SHP77 (cell line): Measurements from ENCODE around the gene TMEM8B.

ENCODE experiments used
- DNase-seq, 2 experiments: peaks; one replicate each; lab custom pipeline; 2025; lab: John Stamatoyannopoulos, UW

Gene TMEM8B

DNA sequence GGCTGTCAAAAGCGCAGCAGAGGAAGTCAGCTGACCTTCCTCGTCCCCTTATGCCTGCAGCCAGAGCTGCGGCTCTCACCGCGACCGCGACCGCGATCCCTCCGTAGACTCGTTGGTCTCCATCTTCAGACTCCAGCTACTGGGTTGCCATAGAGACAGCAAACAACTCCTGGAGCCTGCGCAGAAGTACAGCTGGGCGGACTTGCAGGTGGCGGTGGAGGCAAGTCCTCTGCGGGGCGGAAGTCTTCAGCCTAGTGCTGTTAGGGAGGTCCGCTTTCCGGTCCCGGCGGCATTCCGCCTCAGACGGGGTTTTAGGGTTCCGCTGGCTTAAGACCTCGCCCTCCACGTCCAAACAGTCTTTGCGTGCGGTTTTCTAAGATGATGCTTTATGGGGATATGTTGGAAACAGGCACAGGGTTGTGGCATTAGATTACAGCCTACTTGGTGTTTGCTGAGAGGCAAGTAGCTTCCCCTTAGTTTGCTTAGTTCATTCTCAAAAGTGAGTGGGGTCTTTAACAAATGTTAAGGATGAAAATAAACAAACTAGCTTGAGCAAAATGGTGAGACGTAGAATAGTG, 16.9 kb upstream of the TMEM8B start, which contains the start of gene SPAG8:
TSS of gene SPAG8 (minus strand) at position 238 of the 578 bp plus-strand sequence. CDS start at position 123, 115 bp downstream.
- peak; percentile 85 to 93 for DNase-seq

DNA sequence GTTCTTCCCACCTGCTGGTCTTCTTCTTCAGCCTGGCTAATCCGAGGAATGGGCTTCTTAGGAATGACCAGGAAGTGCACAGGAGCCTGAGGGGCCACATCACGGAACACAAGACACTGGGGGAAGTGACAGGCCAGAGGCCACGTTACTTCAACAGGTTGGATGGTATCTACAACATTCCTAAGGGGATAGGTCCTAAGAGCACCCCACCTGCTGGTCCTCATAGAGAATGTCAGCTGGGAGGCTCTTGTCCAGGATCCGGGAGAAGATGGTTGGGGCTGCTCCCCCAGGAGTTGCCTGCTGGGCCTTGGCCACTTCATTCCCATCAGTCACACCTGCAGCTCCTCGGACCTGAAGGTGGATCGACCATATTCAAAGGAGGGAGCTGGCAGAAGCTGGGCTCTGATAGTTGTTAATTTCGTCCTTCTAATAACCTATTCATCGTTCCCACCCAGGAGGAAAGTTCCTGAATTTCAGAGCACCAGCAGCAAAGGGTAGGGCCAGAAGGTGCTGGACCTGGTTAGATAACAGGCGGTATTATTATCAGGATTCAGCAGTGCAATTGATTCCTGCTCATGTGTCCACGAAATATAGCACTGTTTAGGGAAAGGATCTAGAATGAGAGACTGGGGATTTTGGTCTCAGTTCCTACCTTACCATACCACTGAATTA, 15.5 kb upstream of the TMEM8B start:
- DNase-seq: peak in 1 of 2 experiments; percentile 38

DNA sequence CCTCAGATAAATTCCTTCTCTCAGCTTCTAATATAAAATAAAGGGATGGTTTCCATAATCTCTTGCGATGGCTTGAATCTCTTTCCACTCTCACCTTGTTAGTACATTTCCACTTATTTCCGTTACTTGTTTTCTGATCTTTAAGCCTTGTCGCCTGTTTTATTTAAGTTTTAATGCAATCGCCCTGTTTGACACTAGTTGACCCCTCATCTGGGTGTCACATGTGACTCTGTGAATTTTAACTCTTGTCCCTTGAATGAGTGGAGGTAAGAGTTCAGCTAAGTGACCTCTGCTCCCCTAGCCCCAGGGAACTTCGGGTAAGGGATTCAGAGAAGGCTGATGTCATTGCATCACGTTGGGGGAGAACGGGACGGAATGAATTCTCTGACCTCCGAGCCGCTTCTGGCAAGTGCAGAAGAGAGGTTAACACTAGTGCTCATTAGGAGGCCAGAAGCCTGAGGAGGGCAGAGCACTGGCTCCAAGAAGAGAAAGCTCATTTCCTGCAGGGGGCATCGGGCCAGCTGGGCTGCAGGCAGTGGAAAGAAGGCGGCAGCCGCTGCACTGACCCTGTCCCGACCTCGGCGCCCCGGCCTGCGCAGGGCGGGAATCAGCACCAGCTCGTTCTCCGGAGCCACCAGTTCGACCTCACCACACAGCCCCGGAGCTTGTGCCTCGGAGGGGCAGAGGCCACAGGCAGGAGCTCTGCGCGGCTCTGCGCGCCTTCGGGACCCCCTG, 14.8 kb upstream of the TMEM8B start:
- DNase-seq: peak in 1 of 2 experiments; percentile 12

DNA sequence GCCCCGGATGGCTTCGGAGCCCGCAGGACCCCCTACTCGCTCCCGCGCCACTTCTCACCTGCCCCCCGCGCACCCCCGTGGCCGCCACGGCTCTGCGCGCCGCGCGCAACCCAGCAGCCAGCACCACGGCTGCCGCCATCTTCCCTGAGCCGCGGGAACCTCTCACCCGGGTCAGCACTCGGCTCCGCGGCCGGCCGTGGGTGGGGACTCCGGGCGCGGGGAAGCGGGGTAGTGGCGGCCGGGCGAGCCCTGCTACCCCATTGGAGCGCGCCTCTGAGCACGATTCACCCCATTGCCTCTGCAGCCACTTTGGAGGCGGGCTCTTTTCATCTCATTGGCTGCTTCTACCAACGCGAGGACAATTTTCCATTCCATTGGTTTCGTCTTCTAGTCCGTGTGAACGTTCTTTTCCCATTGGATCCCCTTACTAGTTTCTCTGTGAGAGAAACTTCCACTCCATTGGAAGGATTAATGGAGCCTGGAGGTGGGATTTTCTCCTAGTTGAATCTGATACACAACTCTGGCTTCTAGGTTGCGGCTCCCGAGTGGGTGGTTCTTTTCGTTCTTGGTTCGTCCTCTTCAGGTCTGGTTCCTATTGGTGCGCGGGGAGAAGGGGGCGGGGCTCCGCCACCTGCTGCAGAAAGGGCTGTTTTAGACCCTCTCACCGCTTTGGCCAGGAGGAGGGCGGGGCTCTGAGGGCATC, 14.0 kb upstream of the TMEM8B start, which contains the start of gene HINT2:
TSS of gene HINT2 (minus strand) at position 202 of the 703 bp plus-strand sequence. CDS start at position 139, 63 bp downstream.
- DNase-seq: peak; percentile 87 to 90

DNA sequence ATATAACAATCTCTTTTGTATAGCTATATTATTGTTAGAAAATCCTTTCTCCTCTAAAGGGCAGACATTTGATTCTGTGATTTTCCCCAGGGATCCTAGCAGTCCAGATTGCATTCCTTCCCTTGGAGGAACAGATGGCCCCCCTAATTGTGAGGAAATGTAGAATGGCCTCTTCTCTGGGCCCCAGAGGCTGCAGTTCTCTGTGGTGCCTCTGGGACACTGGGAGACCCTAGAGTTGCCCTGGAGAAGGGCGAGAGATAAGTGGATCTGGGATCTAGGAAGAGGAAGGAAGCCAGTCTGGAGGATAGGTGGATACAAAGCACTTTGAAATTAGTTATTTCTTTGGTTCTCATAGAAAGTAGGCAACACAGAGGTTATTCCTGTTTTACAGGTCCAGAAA, 12.3 kb upstream of the TMEM8B start:
- DNase-seq: no peak

DNA sequence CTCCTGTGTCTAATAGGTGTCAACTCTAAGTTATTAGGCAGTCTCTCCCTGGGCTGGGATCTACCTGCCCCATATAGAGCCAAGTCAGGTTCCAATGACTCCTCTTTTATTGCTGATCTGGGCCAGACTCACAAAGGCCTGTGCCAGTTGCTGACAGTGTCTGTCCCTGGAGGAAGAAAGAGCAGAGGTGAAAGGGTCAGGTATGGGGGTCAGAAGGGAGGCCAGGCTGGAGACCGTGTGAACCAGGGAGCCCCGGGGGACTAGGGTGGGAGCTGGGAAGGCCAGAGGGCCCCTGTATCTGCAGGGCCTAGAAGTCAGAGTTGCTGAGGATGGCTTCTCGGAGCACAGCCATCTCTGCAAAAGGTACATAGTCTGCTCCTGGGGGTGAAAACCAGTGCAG, 10.7 kb upstream of the TMEM8B start:
- DNase-seq: no peak

DNA sequence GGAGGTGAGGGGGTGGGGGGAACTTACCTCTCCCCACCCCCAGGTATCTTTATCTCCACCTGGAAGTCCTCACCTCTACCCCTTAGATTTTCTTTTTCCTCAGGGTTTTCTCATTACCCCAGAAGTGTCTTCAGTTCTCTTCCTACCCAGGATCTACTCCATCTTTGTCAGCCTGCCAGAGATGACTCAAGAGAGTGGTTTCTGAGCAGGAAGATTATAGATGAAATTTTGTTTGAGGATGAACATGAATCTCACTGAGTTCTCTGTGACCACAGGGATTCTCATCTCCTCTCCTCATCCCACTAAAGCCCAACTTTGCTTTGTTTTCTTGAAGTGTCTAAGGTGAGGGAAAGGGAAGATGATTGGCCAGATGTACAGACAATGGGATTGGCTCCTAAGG, 9.0 kb upstream of the TMEM8B start:
- DNase-seq: no peak

DNA sequence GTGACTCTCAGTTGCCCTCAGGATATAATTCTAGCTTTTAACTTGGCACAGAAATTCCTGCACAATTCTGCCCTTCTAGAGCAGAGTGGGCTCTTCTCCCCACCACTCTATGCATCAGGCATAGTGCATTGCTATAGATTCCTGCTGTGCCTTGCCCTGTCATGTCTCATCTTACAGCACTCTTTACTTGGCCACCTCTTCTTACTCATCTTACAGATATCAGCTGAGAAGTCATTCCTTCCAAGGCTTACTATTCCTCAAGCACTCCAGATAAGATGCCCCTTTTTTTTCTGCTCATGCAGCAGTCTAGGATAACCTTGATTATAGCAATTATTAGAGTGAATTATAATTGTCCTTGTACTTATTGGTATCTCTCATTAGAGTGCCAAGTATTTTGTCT, 6.1 kb upstream of the TMEM8B start:
- no peak for DNase-seq

DNA sequence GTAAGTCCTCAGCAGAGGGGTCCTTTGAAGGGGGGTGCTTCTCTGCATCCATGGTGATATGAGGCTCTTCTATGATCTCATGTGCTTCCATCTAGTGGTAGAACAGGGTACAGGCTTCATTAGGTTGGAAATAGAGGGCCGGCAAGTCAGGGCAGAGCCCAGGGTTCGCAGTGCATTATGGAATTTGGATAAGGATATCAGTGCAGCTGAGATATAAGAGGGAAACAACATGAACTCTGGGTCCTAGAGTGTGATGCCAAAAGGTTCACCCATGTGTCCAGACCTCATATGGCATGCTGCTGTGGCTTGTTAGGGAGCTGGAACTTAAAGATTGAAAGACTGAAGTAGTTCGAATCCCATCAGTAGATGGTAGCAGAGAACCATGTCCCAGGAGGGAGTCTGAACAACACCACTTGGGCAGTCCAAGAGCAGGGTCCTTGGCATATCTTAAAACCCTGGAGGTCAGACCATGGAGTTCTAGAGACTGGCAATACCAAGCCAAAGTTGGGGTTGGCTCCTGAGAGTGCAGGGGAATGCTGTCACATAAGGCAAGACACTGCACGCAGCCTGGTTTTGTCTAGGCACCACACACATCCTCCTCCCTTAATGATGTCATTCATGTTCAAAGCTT, 2.8 kb upstream of the TMEM8B start:
- DNase-seq: peak; percentile 11 to 16

DNA sequence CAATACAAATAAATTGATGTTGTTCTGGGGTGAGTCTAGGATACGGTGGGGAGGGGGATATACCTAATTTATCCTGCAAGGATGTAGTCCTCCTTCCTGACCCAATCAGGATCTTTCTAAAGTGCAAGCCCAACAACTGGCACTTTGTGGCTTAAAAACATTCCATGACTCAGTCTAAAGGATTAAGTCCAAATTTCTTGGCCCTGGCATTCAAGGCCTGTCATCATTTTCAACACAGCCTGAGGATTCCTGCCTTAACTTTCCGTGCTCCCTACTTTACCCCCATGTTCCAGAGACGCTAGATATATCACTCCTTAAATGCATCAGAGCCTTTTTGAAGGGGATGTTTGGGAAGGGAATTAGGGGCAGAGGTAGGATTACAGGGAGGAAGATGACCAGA, 1.5 kb upstream of the TMEM8B start:
- DNase-seq: no peak

DNA sequence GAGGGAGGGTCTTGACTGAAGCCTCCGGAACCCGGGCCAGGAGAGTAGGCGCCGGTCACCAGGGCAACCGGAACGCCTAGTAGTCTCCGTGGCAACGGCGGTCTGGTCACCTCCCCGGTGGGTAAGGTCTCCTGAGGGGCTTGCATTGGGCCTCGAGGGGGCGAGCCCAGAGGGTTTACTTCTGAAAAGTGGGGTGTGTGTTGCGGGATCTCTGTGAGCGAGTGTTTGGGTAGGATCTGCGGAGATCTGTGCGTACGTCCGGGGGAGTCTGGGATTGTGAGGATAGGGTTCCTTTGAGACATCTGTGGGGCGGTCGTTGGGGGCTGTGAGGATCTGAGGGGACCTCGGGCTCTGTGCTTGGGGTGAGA, 328 bp upstream of the TMEM8B start, which contains the start of gene FAM221B:
TSS of gene FAM221B (minus strand) at position 17 of the 368 bp plus-strand sequence. CDS start 2,571 bp downstream, outside the sequence.
- DNase-seq: no peak

DNA sequence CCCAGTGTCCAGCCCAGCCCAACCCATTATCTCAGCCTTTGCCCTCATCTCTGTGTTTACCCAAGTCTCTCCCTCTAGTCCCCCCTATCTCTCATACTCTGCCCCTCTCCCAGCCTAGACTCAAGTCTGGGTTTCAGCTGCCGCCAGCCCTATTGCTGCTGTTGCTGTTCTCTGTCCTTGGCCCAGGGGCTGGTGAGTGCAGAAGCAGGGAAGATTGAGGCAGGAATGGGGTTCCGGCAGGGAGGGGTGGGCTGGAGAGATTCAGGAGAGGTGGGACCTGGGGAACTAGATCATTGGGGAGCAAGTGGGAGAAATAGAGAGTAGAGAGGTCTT, 702 bp downstream of the TMEM8B start:
- no peak for DNase-seq

DNA sequence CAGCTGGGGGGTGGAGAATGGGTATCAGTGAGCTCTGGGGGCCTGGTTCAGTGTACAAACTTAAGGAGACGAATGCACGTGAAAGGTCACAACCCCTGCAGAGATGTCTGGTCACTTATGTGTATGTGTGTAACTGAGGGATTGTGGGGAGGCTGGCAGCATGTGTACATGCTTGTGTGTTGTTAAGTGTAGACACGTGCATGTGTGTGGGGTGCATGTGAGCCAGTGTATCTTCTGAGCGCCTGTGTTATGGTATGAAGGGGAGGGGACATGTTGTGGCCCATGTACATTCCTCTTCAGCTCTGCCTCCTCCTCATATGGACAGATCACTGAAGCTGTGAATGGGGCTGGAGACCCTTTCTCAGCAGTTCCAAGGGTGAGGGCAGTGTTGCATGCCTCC, 2.0 kb downstream of the TMEM8B start:
- DNase-seq: no peak

DNA sequence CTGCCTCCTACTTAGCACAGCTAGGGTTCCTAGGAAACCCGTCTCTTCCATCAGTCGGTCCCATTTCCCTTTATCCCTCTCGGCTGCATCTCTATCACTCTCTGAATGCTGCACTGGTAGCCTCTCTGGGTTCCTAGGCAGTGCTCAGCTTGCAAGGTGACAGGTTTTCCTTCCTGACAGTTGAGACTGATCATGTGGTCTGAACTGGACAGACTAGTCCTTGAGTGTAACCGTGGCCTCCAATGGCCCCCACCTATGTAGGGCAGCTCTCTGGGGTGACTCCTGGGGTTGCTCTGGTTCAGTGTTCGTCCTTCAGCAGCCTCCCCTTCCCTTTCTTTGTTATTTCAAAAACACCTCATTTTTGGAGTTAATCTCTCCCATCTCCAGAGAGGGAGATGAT, 3.8 kb downstream of the TMEM8B start:
- no peak for DNase-seq

DNA sequence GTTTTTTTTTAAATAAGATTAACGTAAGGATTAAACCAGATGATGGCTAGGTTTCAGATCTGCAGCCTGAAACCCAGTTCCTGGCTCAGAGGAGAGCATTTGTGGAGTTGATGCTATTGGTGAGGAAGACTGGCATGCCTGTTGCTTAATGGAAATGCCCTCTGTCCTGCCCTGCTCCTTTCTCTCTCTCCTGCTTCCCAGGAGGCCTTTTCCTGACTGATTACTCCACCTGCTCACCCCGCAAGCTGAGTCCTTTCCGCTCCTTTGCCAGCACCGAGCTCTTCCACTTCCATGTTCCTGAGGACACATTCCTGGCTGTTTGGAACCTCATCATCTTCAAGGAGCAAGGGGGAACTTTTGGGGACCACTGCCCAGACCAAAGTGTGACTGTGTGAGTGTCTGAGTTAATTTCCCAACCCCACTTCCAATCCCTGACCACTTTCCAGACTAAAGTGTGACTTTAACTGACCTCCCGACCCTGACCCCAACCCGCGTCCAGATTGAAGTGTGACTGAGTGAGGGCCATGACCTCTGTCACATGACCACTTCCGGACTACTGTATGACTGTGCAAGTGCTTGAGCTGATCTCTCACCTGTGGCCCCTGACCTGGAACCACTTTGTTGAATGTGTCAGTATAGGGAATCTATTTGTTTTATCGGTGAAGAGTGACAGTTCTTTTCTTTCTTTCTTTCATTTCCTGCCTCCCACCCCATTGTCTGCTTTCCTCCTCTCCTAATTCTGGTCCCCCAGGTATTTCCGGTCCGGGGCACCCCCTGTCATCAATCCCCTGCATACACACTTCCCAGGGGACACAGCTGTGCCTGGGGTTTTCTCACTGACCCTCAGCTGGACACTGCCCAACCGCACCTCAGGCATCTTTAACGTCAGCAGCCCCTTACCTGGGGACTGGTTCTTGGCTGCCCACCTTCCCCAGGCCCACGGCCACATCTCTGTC, 5.5 kb downstream of the TMEM8B start:
- DNase-seq: no peak

DNA sequence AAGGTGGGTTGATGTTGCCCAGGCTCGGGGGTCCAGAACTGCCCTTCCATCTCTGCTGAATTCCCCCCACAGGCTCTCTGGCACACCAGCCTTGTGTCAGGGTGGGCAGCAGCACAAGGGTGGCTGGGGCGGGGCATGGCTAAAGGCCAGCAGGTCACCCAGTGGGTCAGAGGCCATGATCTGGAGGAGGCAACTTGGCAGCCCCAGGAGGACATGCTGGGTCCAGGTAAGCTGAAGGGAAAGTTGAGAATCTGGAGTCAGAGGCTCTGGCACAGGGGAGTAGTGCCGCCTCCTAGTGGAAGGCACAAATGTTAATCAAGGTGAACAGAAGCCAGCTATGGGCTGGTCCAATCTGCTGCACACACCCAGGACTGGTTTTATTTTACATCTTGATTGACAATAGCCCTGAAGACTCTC, 6.2 kb downstream of the TMEM8B start:
- no peak for DNase-seq

DNA sequence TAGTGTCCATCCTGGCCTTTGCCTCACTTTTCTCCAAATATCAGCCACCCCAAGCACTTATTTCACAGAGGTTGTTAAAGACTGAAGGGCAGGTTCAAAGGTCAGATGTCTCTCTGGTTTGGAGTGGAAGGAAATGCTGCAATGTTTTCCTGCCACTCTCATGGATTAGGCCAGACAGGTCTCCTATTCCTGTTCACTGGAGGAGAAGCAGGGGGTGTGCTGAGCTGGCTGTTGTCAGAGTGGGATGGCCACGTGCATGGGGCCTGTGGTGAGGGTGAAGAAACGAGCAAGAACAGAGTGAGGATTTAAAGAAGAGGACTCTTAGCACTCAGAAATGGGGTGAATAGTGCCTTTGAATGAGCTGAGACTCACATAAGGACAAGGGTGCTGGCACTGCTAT, 6.7 kb downstream of the TMEM8B start:
- DNase-seq: no peak

DNA sequence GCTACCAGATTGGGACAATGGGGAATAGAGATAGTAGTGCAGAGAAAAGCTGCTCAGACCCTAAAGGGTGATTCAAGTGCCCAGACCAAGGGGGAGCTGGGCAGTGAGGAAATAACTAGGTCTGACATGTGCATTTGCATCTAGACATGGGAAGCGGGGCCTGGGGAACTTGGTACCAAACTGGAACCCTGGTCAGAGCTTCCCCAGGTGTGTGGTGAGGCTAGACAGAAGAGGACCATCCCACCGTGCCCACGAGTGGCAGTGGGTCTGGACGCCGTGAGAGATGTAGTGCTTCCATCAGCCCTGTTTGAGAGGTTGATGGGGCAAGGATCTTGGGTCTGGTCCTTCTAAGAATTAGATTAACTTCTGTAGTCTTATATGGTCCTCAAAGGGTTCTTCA, 7.6 kb downstream of the TMEM8B start:
- DNase-seq: no peak

DNA sequence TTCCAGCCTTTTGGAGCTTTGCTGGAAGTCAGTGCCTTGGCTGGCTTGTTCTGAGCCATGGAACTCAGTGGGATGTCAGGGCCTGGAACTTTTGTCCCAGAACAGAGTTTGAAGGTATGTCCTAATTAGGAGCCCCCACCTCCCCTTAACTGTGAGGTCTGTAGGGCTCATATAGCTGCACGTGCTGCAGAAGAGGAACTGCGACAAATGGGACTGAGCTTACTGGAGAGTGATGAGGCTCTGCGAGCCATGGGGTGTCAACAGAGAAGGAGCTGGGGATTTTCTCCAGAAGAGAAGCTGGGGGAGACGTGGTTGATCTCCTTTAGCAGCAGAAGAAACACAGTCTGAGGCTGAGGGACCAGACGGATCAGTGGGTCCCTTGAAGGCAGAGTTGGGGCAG, 10.9 kb downstream of the TMEM8B start:
- no peak for DNase-seq

DNA sequence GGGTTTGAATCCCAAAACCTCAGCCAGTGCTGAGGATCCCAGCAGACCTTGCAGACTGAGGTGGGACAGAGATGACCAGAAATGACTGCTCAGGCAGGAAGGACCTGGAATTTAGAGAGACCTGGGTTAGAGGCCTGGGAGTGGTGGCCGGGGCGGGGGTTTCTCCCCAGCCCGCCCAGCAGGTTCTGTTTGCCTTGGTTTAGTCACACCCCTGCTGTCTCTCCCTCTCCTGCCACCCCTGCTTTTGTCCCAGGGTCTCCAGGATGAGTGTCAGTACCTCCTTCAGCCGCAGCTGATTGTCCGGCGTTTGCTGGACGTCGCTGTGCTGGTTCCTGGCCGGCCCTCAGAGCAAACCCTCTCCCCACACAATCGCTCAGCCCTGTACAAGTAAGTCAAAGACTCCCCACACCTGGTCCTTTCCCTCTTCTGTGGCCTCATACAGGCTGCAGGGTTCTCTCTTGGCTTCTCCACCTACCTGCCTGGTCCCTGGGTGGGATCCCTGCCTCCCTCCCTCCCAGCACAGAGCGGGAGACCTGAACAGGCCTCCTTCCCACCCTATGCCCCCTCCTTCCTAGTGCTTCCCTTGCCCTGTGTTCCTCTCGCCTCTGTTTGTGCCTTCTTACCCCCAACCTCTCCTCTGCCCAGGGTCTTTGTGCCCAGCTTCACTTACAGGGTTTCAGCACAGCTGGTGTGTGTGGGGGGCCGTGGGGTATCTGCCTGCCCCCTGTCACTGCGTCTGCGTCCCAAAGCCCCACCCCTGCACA, 12.0 kb downstream of the TMEM8B start:
- no peak for DNase-seq
